Endothelial cell of umbilical vein (primary cell): ENCODE results near the gene FHIT. TPM values are rescaled to one million over a fixed set of nuclear protein-coding genes. Genes with fewer than 3 reads are reported as not detected.

Source experiments
- BruUV-seq: library from RNA; stranded (reverse); fragments of 400-500 nt; replicated peaks from 2 replicates; lab custom pipeline; 2021; lab: Mats Ljungman, UMichigan
- CTCF ChIA-PET: fragments of 300-600, 350-600 bp; sonication (Branson Sonifier 250); formaldehyde crosslinking; loops from one replicate; lab custom pipeline; 2021; ENCODE audit warnings: antibody characterized with exemption, inconsistent platforms; lab: Charles Lee
- POLR2A ChIA-PET: fragments of 300-600, 350-600 bp; sonication (Branson Sonifier 250); formaldehyde crosslinking; loops from one replicate; lab custom pipeline; 2021; ENCODE audit warnings: antibody characterized with exemption, inconsistent platforms; lab: Charles Lee
- DNase-seq: peaks from one replicate; pipeline ENCODE4 v3.0.0-alpha.2; 2011; ENCODE audit warnings: low read depth, low spot score
- FAIRE-seq: peaks from 2 replicates; lab custom pipeline; 2011; peaks lifted over from hg19 to GRCh38; lab: Jason Lieb, UNC
- H2AFZ ChIP-seq: 2 replicates; pipeline ENCODE4 v1.6.0; 2012; ENCODE audit warnings: low read depth, low read length, control low read depth, inconsistent platforms
- H3K27ac ChIP-seq: 2 replicates; pipeline ENCODE4 v1.5.1; 2011; ENCODE audit warnings: low read depth, mild to moderate bottlenecking, control low read depth, low read length, moderate library complexity; ENCODE audit not compliant: insufficient read depth
- H3K27me3 ChIP-seq, 2 experiments: 2 replicates each; pipeline versions ENCODE4 v1.6.0 to v1.6.1; 2011; ENCODE audit warnings: low read length in 2 of 2, mixed read lengths in 1 of 2; ENCODE audit not compliant: control insufficient read depth in 2 of 2, insufficient read depth in 2 of 2
- H3K36me3 ChIP-seq, 2 experiments: 2 replicates in 1 of 2; 3 replicates in 1 of 2; pipeline ENCODE4 v1.5.1; 2011; ENCODE audit warnings: low read length in 2 of 2, mild to moderate bottlenecking in 1 of 2, moderate library complexity in 1 of 2; ENCODE audit not compliant: control insufficient read depth in 2 of 2, insufficient read depth in 2 of 2; ENCODE audit errors: extremely low read depth in 1 of 2
- H3K4me1 ChIP-seq: 3 replicates; pipeline ENCODE4 v1.5.1; 2011; ENCODE audit warnings: mild to moderate bottlenecking, low read length; ENCODE audit not compliant: control insufficient read depth, insufficient read depth; ENCODE audit errors: extremely low read depth
- H3K4me2 ChIP-seq: 2 replicates; pipeline ENCODE4 v1.6.1; 2011; ENCODE audit warnings: low read length, control low read depth, mixed read lengths; ENCODE audit not compliant: insufficient read depth
- H3K4me3 ChIP-seq, 3 experiments: fragments of 200-600 bp in 1 of 3; sonication (generic), shearing (Covaris generic) in 1 of 3; replicated peaks in 1 of 3; 2 replicates each; pipeline ENCODE4 v1.5.1; 2011 to 2016; ENCODE audit warnings: control low read depth in 3 of 3, low read length in 3 of 3, mild to moderate bottlenecking in 2 of 3, inconsistent platforms in 1 of 3, low read depth in 1 of 3, moderate library complexity in 1 of 3; ENCODE audit not compliant: insufficient read depth in 1 of 3
- H3K79me2 ChIP-seq: 2 replicates; pipeline ENCODE4 v1.6.0; 2012; ENCODE audit warnings: low read length, inconsistent platforms; ENCODE audit not compliant: control insufficient read depth, insufficient read depth
- H3K9ac ChIP-seq: replicated peaks from 2 replicates; pipeline ENCODE3; 2011; ENCODE audit warnings: low read length, control low read depth; ENCODE audit not compliant: insufficient read depth; ENCODE audit errors: extremely low read depth
- H3K9me1 ChIP-seq: replicated peaks from 3 replicates; pipeline ENCODE4 v1.6.0; 2011; ENCODE audit warnings: mild to moderate bottlenecking, low read length; ENCODE audit not compliant: control insufficient read depth, insufficient read depth; ENCODE audit errors: extremely low read depth
- H3K9me3 ChIP-seq: replicated peaks from 2 replicates; pipeline ENCODE4 v1.5.1; 2012; ENCODE audit warnings: low read length, inconsistent platforms; ENCODE audit not compliant: control insufficient read depth, insufficient read depth
- H4K20me1 ChIP-seq: replicated peaks from 2 replicates; pipeline ENCODE3; 2011; ENCODE audit warnings: mild to moderate bottlenecking, low read length; ENCODE audit not compliant: control insufficient read depth, insufficient read depth; ENCODE audit errors: extremely low read depth
- CTCF ChIP-seq, 2 donors: IDR thresholded peaks; 1 replicate in 1 of 2; 2 replicates in 1 of 2; pipeline ENCODE4 v1.5.1; 2011; ENCODE audit warnings: low read length in 2 of 2, mild to moderate bottlenecking in 2 of 2, moderate library complexity in 2 of 2, control low read depth in 1 of 2, inconsistent platforms in 1 of 2, low read depth in 1 of 2; ENCODE audit not compliant: insufficient read depth in 1 of 2; ENCODE audit errors: extremely low read depth in 1 of 2
- EZH2 ChIP-seq: IDR thresholded peaks from 2 replicates; pipeline ENCODE4 v1.6.1; 2012; ENCODE audit warnings: borderline replicate concordance, low read depth, mild to moderate bottlenecking, moderate library complexity, low read length, inconsistent platforms; ENCODE audit not compliant: severe bottlenecking
- FOS ChIP-seq: IDR thresholded peaks from 2 replicates; pipeline ENCODE4 v1.6.1; 2011; ENCODE audit warnings: mild to moderate bottlenecking, low read length, moderate library complexity, borderline replicate concordance; ENCODE audit not compliant: insufficient read depth
- GATA2 ChIP-seq: IDR thresholded peaks from 2 replicates; pipeline ENCODE4 v1.7.0; 2011; ENCODE audit warnings: low read depth, mild to moderate bottlenecking, moderate library complexity, mixed read lengths, low read length; ENCODE audit not compliant: insufficient read length, insufficient read depth
- JUN ChIP-seq: IDR thresholded peaks from 2 replicates; pipeline ENCODE4 v1.6.1; 2011; ENCODE audit warnings: borderline replicate concordance, low read depth; ENCODE audit not compliant: insufficient read length, insufficient read depth
- MAX ChIP-seq: IDR thresholded peaks from 2 replicates; pipeline ENCODE4 v1.6.1; 2011; ENCODE audit not compliant: insufficient read depth, insufficient read length
- MYC ChIP-seq: IDR thresholded peaks from one replicate; pipeline ENCODE4 v1.6.1; 2011; ENCODE audit warnings: mild to moderate bottlenecking, low read depth, low read length
- POLR2A ChIP-seq: IDR thresholded peaks from 2 replicates; pipeline ENCODE4 v1.6.1; 2012; ENCODE audit warnings: low read depth, mild to moderate bottlenecking, control low read depth, low read length
- POLR2AphosphoS5 ChIP-seq: IDR thresholded peaks from 2 replicates; pipeline ENCODE4 v1.6.1; 2012; ENCODE audit warnings: low read depth, mild to moderate bottlenecking, control low read depth, low read length, moderate library complexity; ENCODE audit not compliant: insufficient read depth
- dilution Hi-C: fragments of 300-500 bp; cut with MboI; formaldehyde crosslinking; loops from one replicate; pipeline ENCODE4 v1.15.0; 2019; ENCODE audit warnings: low sequenced_read_pairs; ENCODE audit not compliant: extremely low pct_ligation_motif_present
- intact Hi-C: fragments of 100-400 bp; cut with micrococcal nuclease; formaldehyde crosslinking; loops from one replicate; pipeline ENCODE4 v1.10.0; 2022
- polyA plus RNA-seq, 4 experiments: library from polyadenylated mRNA; depleted of rRNA in 3 of 4; stranded (reverse) in 3 of 4; unstranded in 1 of 4; fragments of >200 nt; gene quantifications; 2 replicates each; pipeline versions ENCODE4 v1.2.1 to v1.2.3, GENCODE V29; 2011 to 2012; ENCODE audit warnings: missing spikeins in 1 of 4
- total RNA-seq: library from RNA; stranded (reverse); gene quantifications from 2 replicates; pipeline ENCODE4 v1.2.3, GENCODE V29; 2021

FHIT gene
- total and polyA plus RNA-seq, 2 donors (not counting 3 experiments of a cell fraction or from before 2014, with no cell fraction given): 0.47 to 2.2 TPM

DNA sequence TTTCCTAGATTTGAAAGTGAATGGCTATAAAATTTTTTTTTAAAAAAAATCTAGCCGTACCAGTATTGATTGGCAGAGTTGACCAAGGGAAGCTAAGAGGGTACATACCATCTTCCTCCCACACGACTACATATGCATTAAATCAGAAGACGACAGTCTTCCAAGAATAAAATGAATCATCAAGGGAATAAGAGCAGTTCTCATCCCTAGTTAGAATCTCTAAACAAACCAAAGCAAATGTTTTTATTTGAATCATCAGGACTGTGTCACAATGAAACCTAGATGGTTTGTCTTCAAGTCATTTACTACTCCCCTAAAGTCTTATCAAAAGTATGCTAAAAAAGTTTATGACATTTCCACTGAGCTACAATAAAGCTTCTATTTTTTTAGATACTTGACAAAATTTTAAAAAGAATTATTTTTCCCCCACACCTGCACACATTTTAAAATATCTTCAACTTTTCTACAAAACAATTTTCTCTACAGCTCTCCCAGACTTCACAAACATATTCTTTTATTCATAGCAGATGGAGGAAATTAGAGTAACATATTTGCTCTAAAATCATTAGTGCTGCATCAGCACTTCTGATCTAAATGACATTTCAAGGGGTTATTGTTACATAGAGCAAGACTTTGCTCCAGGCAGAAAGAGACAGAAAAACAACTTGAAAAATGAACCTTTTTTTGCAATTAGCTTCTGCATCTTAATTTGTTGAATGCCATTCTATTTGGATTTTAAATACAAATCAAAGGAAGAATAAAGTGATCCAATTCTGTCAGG, 547.1 kb downstream of the FHIT start:
- H3K79me2 ChIP-seq: no peaks in the 10 kb centered on the region
- ChIA-PET POLR2A (no interaction called here), CTCF (no interaction called here)
- no peaks in the 10 kb centered on the region for H4K20me1 ChIP-seq
- FAIRE-seq (no peak), DNase-seq (no peak)
- no peak overlapping the region for H3K27ac ChIP-seq
- no peaks in the 10 kb centered on the region for H3K36me3 ChIP-seq
- dilution Hi-C loops (no loop called here), intact Hi-C loops (no loop called here)
- no peaks in the 10 kb centered on the region for H3K9me1 ChIP-seq
- no TSS peak for BruUV-seq
- H3K27me3 ChIP-seq: no peaks in the 10 kb centered on the region
- H2AFZ ChIP-seq: no peak overlapping the region
- no peak overlapping the region for H3K9ac ChIP-seq
- no peak overlapping the region for H3K4me2 ChIP-seq
- TF ChIP-seq MAX (no peak), POLR2A (no peak), CTCF (IDR thresholded peaks at IDR 0.05; ENCODE audit: extremely low read depth in 1 of 2, insufficient read depth in 1 of 2, low read depth in 1 of 2, low read length in 2 of 2) (no peak), JUN (no peak), POLR2AphosphoS5 (no peak), EZH2 (no peak), FOS (no peak), GATA2 (no peak), MYC (no peak)
- H3K4me3 ChIP-seq: no peak overlapping the region
- H3K4me1 ChIP-seq: no peaks in the 10 kb centered on the region
- H3K9me3 ChIP-seq: no peaks in the 10 kb centered on the region
